SK-N-SH treated with all-trans-retinoic acid at 6 μM for 48 hours (cell line): Measurements from ENCODE around the gene CCDC38.

Source experiments
- ATAC-seq: fragments of 200-7000 bp; cut with Tn5 transposase; 3 replicates; pipeline ENCODE4 v1.9.1; 2020; ENCODE audit warnings: mild to moderate bottlenecking, moderate library complexity
- ARNTL ChIP-seq: fragments of 450-650 bp; formaldehyde crosslinking; IDR thresholded peaks from 2 replicates; pipeline ENCODE4 v1.5.0; 2020; ENCODE audit warnings: low read depth, mild to moderate bottlenecking, moderate library complexity, borderline replicate concordance
- BACH2 ChIP-seq: fragments of 250-450 bp; sonication (Bioruptor Pico); IDR thresholded peaks from 2 replicates; pipeline ENCODE4 v1.9.0; 2021; ENCODE audit warnings: mild to moderate bottlenecking, borderline replicate concordance
- CSDC2 ChIP-seq: fragments of 250-450 bp; sonication (Bioruptor Pico); IDR thresholded peaks from 2 replicates; pipeline ENCODE4 v1.5.0; 2020; ENCODE audit warnings: mild to moderate bottlenecking, moderate library complexity
- ESRRG ChIP-seq: fragments of 250-450 bp; sonication (Bioruptor Pico); IDR thresholded peaks from 2 replicates; pipeline ENCODE4 v1.6.1; 2021; ENCODE audit warnings: mild to moderate bottlenecking
- GLIS3 ChIP-seq: fragments of 250-450 bp; sonication (Bioruptor Pico); IDR thresholded peaks from 2 replicates; pipeline ENCODE4 v1.5.0; 2020; ENCODE audit warnings: mild to moderate bottlenecking, moderate library complexity
- ISL1 ChIP-seq: fragments of 250-450 bp; sonication (Bioruptor Pico); IDR thresholded peaks from 2 replicates; pipeline ENCODE4 v2.1.2; 2022; ENCODE audit warnings: mild to moderate bottlenecking, moderate library complexity
- OSR1 ChIP-seq: fragments of 250-450 bp; sonication (Bioruptor Pico); IDR thresholded peaks from 2 replicates; pipeline ENCODE4 v1.8.0; 2022; ENCODE audit warnings: moderate library complexity, mild to moderate bottlenecking, inconsistent platforms
- PPARA ChIP-seq: fragments of 250-450 bp; sonication (Bioruptor Pico); IDR thresholded peaks from 2 replicates; pipeline ENCODE4 v1.5.0; 2020; ENCODE audit warnings: mild to moderate bottlenecking, borderline replicate concordance
- RARB ChIP-seq: fragments of 250-450 bp; sonication (Bioruptor Pico); IDR thresholded peaks from 2 replicates; pipeline ENCODE4 v1.8.0; 2021; ENCODE audit warnings: mild to moderate bottlenecking, moderate library complexity
- SNAI2 ChIP-seq: fragments of 250-450 bp; sonication (Bioruptor Pico); IDR thresholded peaks from 2 replicates; pipeline ENCODE4 v1.5.0; 2020; ENCODE audit warnings: mild to moderate bottlenecking, moderate library complexity
- TCF4 ChIP-seq: fragments of 250-450 bp; sonication (Bioruptor Pico); IDR thresholded peaks from 2 replicates; pipeline ENCODE4 v1.8.0; 2021; ENCODE audit warnings: mild to moderate bottlenecking, moderate library complexity, borderline replicate concordance
- TOX ChIP-seq: fragments of 250-450 bp; sonication (Bioruptor Pico); IDR thresholded peaks from 2 replicates; pipeline ENCODE4 v1.8.0; 2021; ENCODE audit warnings: mild to moderate bottlenecking, moderate library complexity, borderline replicate concordance
- ZC3H10 ChIP-seq: fragments of 250-450 bp; sonication (Bioruptor Pico); IDR thresholded peaks from 2 replicates; pipeline ENCODE4 v1.5.1; 2021; ENCODE audit warnings: mild to moderate bottlenecking, moderate library complexity
- ZFP3 ChIP-seq: fragments of 250-450 bp; sonication (Bioruptor Pico); IDR thresholded peaks from 2 replicates; pipeline ENCODE4 v1.5.0; 2020; ENCODE audit warnings: mild to moderate bottlenecking, moderate library complexity
- ZFP30 ChIP-seq: fragments of 450-650 bp; formaldehyde crosslinking; IDR thresholded peaks from 2 replicates; pipeline ENCODE4 v1.5.0; 2022; ENCODE audit warnings: mild to moderate bottlenecking, moderate library complexity
- ZNF70 ChIP-seq: fragments of 450-650 bp; formaldehyde crosslinking; IDR thresholded peaks from 2 replicates; pipeline ENCODE4 v1.5.0; 2020; ENCODE audit warnings: mild to moderate bottlenecking, moderate library complexity
- ZNF8 ChIP-seq: fragments of 450-650 bp; formaldehyde crosslinking; IDR thresholded peaks from 2 replicates; pipeline ENCODE4 v1.5.0; 2020; ENCODE audit warnings: mild to moderate bottlenecking, moderate library complexity
- TF ChIP-seq, protein P1 (sequence below): fragments of 250-450 bp; sonication (Bioruptor Pico); IDR thresholded peaks from 2 replicates; pipeline ENCODE4 v1.5.1; 2020; ENCODE audit warnings: low read depth, mild to moderate bottlenecking, moderate library complexity
- TF ChIP-seq, protein P2 (sequence below): fragments of 250-450 bp; sonication (Bioruptor Pico); IDR thresholded peaks from 2 replicates; pipeline ENCODE4 v1.8.0; 2021; ENCODE audit warnings: low read depth, mild to moderate bottlenecking, moderate library complexity, borderline replicate concordance
- TF ChIP-seq, protein P3 (sequence below): fragments of 250-450 bp; sonication (Bioruptor Pico); IDR thresholded peaks from 2 replicates; pipeline ENCODE4 v1.5.0; 2020; ENCODE audit warnings: mild to moderate bottlenecking, moderate library complexity
- TF ChIP-seq, protein P4 (sequence below): fragments of 250-450 bp; sonication (Bioruptor Pico); IDR thresholded peaks from 2 replicates; pipeline ENCODE4 v1.8.0; 2020; ENCODE audit warnings: mild to moderate bottlenecking, moderate library complexity, borderline replicate concordance
- TF ChIP-seq, protein P5 (sequence below): fragments of 250-450 bp; sonication (Bioruptor Pico); IDR thresholded peaks from 2 replicates; pipeline ENCODE4 v1.5.1; 2021; ENCODE audit warnings: mild to moderate bottlenecking, moderate library complexity

Gene CCDC38

DNA sequence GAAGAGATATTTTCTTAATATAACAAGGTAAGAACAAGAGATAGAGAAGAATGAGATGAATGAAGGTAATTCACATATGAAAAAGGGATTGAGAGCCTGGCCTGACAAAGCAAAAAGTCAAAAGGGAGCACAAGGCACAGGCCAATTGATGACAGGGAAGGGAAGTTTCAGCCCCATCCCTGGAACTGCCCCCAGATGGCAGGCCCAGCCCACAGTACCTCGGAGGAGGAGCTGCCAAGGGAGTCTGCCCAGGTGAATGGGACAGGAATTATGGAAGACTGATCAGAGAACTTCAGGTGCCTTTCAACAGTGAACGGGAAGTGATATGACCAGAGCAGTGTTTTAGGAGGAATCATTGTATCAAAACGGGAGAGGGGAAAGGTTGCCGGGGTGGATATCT is 68.0 kb downstream of the CCDC38 start:
- TF ChIP-seq GLIS3, result no peak
- no peak for TF ChIP-seq TOX (CRISPR knock-in tag)
- no peak for TF ChIP-seq ZFP3
- TF ChIP-seq, protein P1, sequence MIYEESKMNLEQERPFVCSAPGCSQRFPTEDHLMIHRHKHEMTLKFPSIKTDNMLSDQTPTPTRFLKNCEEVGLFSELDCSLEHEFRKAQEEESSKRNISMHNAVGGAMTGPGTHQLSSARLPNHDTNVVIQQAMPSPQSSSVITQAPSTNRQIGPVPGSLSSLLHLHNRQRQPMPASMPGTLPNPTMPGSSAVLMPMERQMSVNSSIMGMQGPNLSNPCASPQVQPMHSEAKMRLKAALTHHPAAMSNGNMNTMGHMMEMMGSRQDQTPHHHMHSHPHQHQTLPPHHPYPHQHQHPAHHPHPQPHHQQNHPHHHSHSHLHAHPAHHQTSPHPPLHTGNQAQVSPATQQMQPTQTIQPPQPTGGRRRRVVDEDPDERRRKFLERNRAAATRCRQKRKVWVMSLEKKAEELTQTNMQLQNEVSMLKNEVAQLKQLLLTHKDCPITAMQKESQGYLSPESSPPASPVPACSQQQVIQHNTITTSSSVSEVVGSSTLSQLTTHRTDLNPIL (CRISPR knock-in tag), result no peak
- TF ChIP-seq, protein P2, sequence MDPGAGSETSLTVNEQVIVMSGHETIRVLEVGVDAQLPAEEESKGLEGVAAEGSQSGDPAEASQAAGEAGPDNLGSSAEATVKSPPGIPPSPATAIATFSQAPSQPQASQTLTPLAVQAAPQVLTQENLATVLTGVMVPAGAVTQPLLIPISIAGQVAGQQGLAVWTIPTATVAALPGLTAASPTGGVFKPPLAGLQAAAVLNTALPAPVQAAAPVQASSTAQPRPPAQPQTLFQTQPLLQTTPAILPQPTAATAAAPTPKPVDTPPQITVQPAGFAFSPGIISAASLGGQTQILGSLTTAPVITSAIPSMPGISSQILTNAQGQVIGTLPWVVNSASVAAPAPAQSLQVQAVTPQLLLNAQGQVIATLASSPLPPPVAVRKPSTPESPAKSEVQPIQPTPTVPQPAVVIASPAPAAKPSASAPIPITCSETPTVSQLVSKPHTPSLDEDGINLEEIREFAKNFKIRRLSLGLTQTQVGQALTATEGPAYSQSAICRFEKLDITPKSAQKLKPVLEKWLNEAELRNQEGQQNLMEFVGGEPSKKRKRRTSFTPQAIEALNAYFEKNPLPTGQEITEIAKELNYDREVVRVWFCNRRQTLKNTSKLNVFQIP (CRISPR knock-in tag), result no peak
- TF ChIP-seq PPARA (CRISPR knock-in tag), result no peak
- TF ChIP-seq RARB (CRISPR knock-in tag), result no peak
- TF ChIP-seq ZNF8 (CRISPR knock-in tag), result no peak
- no peak for ATAC-seq

DNA sequence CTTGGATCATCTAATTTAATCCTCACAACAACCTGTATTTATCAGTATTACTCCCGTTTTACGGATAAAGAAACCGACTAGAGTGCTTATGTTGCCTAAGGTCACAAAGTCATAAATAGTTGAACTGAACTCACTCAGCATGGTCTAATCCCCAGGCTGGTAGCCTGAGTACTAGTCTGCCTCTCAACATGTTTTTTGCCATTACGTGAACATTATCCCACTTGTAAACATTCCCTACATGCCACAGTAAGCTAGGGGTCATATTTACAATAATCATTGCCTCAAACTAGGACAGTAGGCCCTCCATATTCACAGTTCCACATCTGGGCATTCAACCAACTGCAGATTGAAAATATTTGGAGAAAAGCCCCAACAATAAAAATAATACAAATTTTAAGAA is 71.5 kb downstream of the CCDC38 start:
- ATAC-seq, result no peak
- no peak for TF ChIP-seq ZC3H10 (CRISPR knock-in tag)
- no peak for TF ChIP-seq ZFP30 (CRISPR knock-in tag)
- TF ChIP-seq OSR1, result no peak
- no peak for TF ChIP-seq ZNF8 (CRISPR knock-in tag)
- TF ChIP-seq ZFP3, result no peak
- no peak for TF ChIP-seq ESRRG (CRISPR knock-in tag)
- TF ChIP-seq, protein P2 (CRISPR knock-in tag), result no peak
- no peak for TF ChIP-seq RARB (CRISPR knock-in tag)
- TF ChIP-seq ARNTL, result no peak
- TF ChIP-seq, protein P3, sequence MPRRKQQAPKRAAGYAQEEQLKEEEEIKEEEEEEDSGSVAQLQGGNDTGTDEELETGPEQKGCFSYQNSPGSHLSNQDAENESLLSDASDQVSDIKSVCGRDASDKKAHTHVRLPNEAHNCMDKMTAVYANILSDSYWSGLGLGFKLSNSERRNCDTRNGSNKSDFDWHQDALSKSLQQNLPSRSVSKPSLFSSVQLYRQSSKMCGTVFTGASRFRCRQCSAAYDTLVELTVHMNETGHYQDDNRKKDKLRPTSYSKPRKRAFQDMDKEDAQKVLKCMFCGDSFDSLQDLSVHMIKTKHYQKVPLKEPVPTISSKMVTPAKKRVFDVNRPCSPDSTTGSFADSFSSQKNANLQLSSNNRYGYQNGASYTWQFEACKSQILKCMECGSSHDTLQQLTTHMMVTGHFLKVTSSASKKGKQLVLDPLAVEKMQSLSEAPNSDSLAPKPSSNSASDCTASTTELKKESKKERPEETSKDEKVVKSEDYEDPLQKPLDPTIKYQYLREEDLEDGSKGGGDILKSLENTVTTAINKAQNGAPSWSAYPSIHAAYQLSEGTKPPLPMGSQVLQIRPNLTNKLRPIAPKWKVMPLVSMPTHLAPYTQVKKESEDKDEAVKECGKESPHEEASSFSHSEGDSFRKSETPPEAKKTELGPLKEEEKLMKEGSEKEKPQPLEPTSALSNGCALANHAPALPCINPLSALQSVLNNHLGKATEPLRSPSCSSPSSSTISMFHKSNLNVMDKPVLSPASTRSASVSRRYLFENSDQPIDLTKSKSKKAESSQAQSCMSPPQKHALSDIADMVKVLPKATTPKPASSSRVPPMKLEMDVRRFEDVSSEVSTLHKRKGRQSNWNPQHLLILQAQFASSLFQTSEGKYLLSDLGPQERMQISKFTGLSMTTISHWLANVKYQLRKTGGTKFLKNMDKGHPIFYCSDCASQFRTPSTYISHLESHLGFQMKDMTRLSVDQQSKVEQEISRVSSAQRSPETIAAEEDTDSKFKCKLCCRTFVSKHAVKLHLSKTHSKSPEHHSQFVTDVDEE (CRISPR knock-in tag), result no peak
- no peak for TF ChIP-seq TCF4
- TF ChIP-seq, protein P4, sequence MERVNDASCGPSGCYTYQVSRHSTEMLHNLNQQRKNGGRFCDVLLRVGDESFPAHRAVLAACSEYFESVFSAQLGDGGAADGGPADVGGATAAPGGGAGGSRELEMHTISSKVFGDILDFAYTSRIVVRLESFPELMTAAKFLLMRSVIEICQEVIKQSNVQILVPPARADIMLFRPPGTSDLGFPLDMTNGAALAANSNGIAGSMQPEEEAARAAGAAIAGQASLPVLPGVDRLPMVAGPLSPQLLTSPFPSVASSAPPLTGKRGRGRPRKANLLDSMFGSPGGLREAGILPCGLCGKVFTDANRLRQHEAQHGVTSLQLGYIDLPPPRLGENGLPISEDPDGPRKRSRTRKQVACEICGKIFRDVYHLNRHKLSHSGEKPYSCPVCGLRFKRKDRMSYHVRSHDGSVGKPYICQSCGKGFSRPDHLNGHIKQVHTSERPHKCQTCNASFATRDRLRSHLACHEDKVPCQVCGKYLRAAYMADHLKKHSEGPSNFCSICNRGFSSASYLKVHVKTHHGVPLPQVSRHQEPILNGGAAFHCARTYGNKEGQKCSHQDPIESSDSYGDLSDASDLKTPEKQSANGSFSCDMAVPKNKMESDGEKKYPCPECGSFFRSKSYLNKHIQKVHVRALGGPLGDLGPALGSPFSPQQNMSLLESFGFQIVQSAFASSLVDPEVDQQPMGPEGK, result no peak
- TF ChIP-seq GLIS3, result no peak
- TF ChIP-seq SNAI2 (CRISPR knock-in tag), result no peak
- TF ChIP-seq PPARA (CRISPR knock-in tag), result no peak
- TF ChIP-seq, protein P1 (CRISPR knock-in tag), result no peak
- TF ChIP-seq, all 23 proteins: peak for 0

DNA sequence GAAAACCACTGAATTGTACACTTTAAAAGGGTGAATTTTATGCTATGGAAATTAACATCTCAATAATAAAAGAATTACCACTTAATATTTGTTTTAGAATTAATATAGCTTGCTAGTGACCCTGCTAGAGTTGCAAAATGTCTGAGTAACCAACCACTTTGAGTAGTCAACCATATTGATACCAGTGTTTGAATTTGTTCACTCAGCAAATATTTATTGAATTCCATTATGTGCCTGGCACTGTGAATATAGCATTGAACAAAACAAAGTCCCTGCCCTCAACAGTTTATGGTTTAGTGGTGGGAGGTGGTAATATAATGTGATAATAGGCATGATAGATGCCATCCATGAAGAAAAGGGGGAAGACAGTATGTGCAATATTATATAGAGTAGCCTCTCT is 79.1 kb downstream of the CCDC38 start:
- no peak for TF ChIP-seq SNAI2 (CRISPR knock-in tag)
- no peak for TF ChIP-seq GLIS3
- TF ChIP-seq, protein P5, sequence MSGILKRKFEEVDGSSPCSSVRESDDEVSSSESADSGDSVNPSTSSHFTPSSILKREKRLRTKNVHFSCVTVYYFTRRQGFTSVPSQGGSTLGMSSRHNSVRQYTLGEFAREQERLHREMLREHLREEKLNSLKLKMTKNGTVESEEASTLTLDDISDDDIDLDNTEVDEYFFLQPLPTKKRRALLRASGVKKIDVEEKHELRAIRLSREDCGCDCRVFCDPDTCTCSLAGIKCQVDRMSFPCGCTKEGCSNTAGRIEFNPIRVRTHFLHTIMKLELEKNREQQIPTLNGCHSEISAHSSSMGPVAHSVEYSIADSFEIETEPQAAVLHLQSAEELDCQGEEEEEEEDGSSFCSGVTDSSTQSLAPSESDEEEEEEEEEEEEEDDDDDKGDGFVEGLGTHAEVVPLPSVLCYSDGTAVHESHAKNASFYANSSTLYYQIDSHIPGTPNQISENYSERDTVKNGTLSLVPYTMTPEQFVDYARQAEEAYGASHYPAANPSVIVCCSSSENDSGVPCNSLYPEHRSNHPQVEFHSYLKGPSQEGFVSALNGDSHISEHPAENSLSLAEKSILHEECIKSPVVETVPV (CRISPR knock-in tag), result no peak
- TF ChIP-seq ZNF70 (CRISPR knock-in tag), result no peak
- no peak for TF ChIP-seq PPARA (CRISPR knock-in tag)
- TF ChIP-seq, protein P1 (CRISPR knock-in tag), result no peak
- no peak for TF ChIP-seq TCF4
- no peak for TF ChIP-seq ZFP30 (CRISPR knock-in tag)
- no peak for TF ChIP-seq ISL1 (CRISPR knock-in tag)
- TF ChIP-seq, protein P4, result no peak
- no peak for TF ChIP-seq OSR1
- no peak for TF ChIP-seq CSDC2 (CRISPR knock-in tag)
- TF ChIP-seq BACH2, result no peak
- no peak for TF ChIP-seq ZNF8 (CRISPR knock-in tag)
- no peak for TF ChIP-seq TOX (CRISPR knock-in tag)
- ATAC-seq, result no peak
